Osteoblast (primary cell): Measurements from ENCODE around the gene MTRF1. TPM values are rescaled to one million over a fixed set of nuclear protein-coding genes. Genes with fewer than 3 reads are reported as not detected.
"Not testable (repeated sequence)": the region's sequence is repeated elsewhere in the genome, so short reads cannot be mapped to it uniquely, and the experiment has no call there.

ENCODE experiments used
- DNase-seq: peaks from one replicate; pipeline ENCODE4 v3.0.0; 2011; ENCODE audit warnings: low spot score, mixed read lengths; ENCODE audit not compliant: insufficient read length; ENCODE audit errors: missing footprints
- H2AFZ ChIP-seq: 2 replicates; pipeline ENCODE4 v1.6.0; 2011; ENCODE audit warnings: mild to moderate bottlenecking, low read length
- H3K27ac ChIP-seq: 2 replicates; pipeline ENCODE4 v1.5.1; 2011; ENCODE audit warnings: mild to moderate bottlenecking, low read depth, low read length, moderate library complexity
- H3K27me3 ChIP-seq: 2 replicates; pipeline ENCODE4 v1.6.0; 2012; ENCODE audit warnings: mild to moderate bottlenecking, control low read depth, inconsistent platforms, low read length, moderate library complexity; ENCODE audit not compliant: insufficient read depth
- H3K36me3 ChIP-seq: 2 replicates; pipeline ENCODE4 v1.5.1; 2011; ENCODE audit warnings: mild to moderate bottlenecking, low read length, control low read depth, moderate library complexity; ENCODE audit not compliant: insufficient read depth
- H3K4me1 ChIP-seq: 2 replicates; pipeline ENCODE4 v1.5.1; 2011; ENCODE audit warnings: mild to moderate bottlenecking, low read length, control low read depth, moderate library complexity; ENCODE audit not compliant: insufficient read depth
- H3K4me2 ChIP-seq: 2 replicates; pipeline ENCODE4 v1.6.0; 2011; ENCODE audit warnings: mild to moderate bottlenecking, low read length; ENCODE audit not compliant: insufficient read depth
- H3K4me3 ChIP-seq: fragments of 200-600 bp; sonication (generic); 3 replicates; pipeline ENCODE4 v1.5.1; 2012; ENCODE audit warnings: mild to moderate bottlenecking, low read length, inconsistent platforms; ENCODE audit not compliant: insufficient read depth
- H3K79me2 ChIP-seq: 2 replicates; pipeline ENCODE4 v1.6.0; 2012; ENCODE audit warnings: mild to moderate bottlenecking, low read length, control low read depth, inconsistent platforms; ENCODE audit not compliant: insufficient read depth
- H3K9me3 ChIP-seq: 2 replicates; pipeline ENCODE4 v1.5.1; 2011; ENCODE audit warnings: low read depth, low read length, control low read depth
- H4K20me1 ChIP-seq: 2 replicates; pipeline ENCODE4 v1.6.0; 2012; ENCODE audit warnings: mild to moderate bottlenecking, low read length, control low read depth; ENCODE audit not compliant: insufficient read depth
- CTCF ChIP-seq: IDR thresholded peaks from 2 replicates; pipeline ENCODE4 v1.5.1; 2011; ENCODE audit warnings: mild to moderate bottlenecking, low read depth, low read length, moderate library complexity; ENCODE audit errors: extremely low read depth
- total RNA-seq: library from RNA; depleted of rRNA; stranded (reverse); fragments of >200 nt; gene quantifications from 2 replicates; pipeline ENCODE4 v1.2.3, GENCODE V29; 2012

MTRF1 gene
- total RNA-seq, 1 donor: 6.9 TPM

GRCh38 chr13:41179593-41180250, 83.7 kb downstream of the MTRF1 start:
- H3K36me3 ChIP-seq: no peaks in the 10 kb centered on the region
- H3K4me1 ChIP-seq: peaks cover 3% of the 10 kb centered on the region
- H3K79me2 ChIP-seq: no peaks in the 10 kb centered on the region
- peak overlapping the region; percentile 1 for H3K27ac ChIP-seq
- no peak for TF ChIP-seq CTCF
- peaks cover 2% of the 10 kb centered on the region for H3K9me3 ChIP-seq
- peak overlapping the region; percentile 26 for H2AFZ ChIP-seq
- no peaks in the 10 kb centered on the region for H3K27me3 ChIP-seq
- no peak overlapping the region for H3K4me3 ChIP-seq
- DNase-seq: peak; percentile 49
- no peak overlapping the region for H3K4me2 ChIP-seq
- no peaks in the 10 kb centered on the region for H4K20me1 ChIP-seq

GRCh38 chr13:41178040-41178439, 85.3 kb downstream of the MTRF1 start:
- H4K20me1 ChIP-seq: no peaks in the 10 kb centered on the region
- H3K9me3 ChIP-seq: peaks cover 2% of the 10 kb centered on the region
- no peak overlapping the region for H3K27ac ChIP-seq
- H3K79me2 ChIP-seq: no peaks in the 10 kb centered on the region
- H3K4me2 ChIP-seq: no peak overlapping the region
- no peak overlapping the region for H2AFZ ChIP-seq
- peaks cover 3% of the 10 kb centered on the region for H3K4me1 ChIP-seq
- no peaks in the 10 kb centered on the region for H3K36me3 ChIP-seq
- TF ChIP-seq CTCF: no peak
- no peak overlapping the region for H3K4me3 ChIP-seq
- no peaks in the 10 kb centered on the region for H3K27me3 ChIP-seq
- DNase-seq: no peak

- DNase-seq: no peak
- Histone ChIP-seq H3K27ac (no peak overlapping the region), H3K27me3 (no peaks in the 10 kb centered on the region), H3K4me1 (peaks cover 3% of the 10 kb centered on the region), H3K36me3 (no peaks in the 10 kb centered on the region), H4K20me1 (no peaks in the 10 kb centered on the region), H3K4me2 (no peak overlapping the region), H2AFZ (no peak overlapping the region), H3K9me3 (peaks cover 2% of the 10 kb centered on the region), H3K79me2 (no peaks in the 10 kb centered on the region), H3K4me3 (no peak overlapping the region)
- no peak for TF ChIP-seq CTCF
Measured at GRCh38 chr13:41177616-41178015, 85.8 kb downstream of the MTRF1 start.

DNA sequence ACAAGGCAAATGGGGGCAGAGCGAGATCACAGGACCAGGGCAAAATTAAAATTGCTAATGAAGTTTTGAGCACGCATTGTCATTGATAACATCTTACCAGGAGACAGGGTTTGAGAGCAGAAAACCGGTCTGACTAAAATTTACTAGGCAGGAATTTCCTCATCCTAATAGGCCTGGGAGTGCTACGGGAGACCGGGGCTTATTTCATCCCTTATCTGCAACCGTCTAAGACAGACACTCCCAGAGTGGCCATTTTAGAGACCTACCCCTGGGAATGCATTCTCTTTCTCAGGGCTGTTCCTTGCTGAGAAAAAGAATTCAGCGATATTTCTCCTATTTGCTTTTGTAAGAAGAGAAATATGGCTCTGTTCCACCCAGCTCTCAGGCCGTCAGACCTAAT, 87.8 kb downstream of the MTRF1 start:
- not testable (repeated sequence) for H3K79me2 ChIP-seq, DNase-seq, H3K4me1 ChIP-seq, H3K36me3 ChIP-seq, H3K9me3 ChIP-seq, H3K27me3 ChIP-seq, H3K27ac ChIP-seq, H3K4me2 ChIP-seq, H3K4me3 ChIP-seq, H4K20me1 ChIP-seq, H2AFZ ChIP-seq

Other genes with a start within 250 kb of the MTRF1 start
- gene ELF1, start 244.3 kb downstream of the MTRF1 start, total RNA-seq: 60.7 and 63.0 TPM in 2 replicates
- 6.8 and 8.7 TPM in 2 replicates for gene WBP4, start 202.1 kb downstream of the MTRF1 start, total RNA-seq
- 9.0 and 9.1 TPM in 2 replicates for gene KBTBD6, start 130.8 kb downstream of the MTRF1 start, total RNA-seq
- gene KBTBD7, start 69.0 kb downstream of the MTRF1 start, total RNA-seq: 5.4 and 5.6 TPM in 2 replicates
- 8.3 and 10.6 TPM in 2 replicates for gene NAA16, start 47.7 kb upstream of the MTRF1 start, total RNA-seq
- 2.2 and 2.9 TPM in 2 replicates for gene RGCC, start 194.0 kb upstream of the MTRF1 start, total RNA-seq